Measurements from ENCODE around the gene EVL. TPM values are rescaled to one million over a fixed set of nuclear protein-coding genes. Genes with fewer than 3 reads are reported as not detected.

Gene EVL
- total RNA-seq, 2 experiments from 2014 or later = 340 to 351 TPM

DNA sequence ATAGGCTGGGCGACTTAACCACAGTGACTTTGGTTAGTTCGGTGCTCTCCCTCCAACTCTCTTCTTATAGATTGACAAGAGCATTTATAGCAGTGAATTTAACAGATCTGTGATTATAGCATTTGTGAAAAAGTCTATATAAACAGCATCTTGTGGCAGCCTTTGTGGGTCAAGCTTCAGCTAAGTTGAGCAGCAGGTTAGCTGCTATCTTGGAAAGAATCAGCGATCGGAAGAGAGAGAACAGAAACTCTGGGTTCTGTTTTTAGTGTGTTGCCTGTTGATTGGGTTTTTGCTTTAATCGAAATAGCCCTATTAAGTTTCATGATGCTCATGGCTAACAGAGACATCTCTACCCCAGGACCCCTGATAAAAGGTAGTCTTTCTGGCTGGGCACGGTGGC is 20.2 kb downstream of the EVL start:
- Mint-ChIP-seq H3K9me3 (no peaks in the 10 kb centered on the region), H3K4me1 (ENCODE audit: low read depth) (peaks cover 90% of the 10 kb centered on the region), H3K36me3 (ENCODE audit: low read depth) (peaks cover 84% of the 10 kb centered on the region), H3K4me3 (no peak overlapping the region), H3K27me3 (no peaks in the 10 kb centered on the region), H3K27ac (peak overlapping the region; percentile 97)
- ChIA-PET POLR2A (interaction anchor here (2.8 to 24.7 kb wide), 3 partner anchors 10 to 23 kb away, joined by 14 to 840 read pairs (median 521); partner anchors contain the start of gene EVL), CTCF (interaction anchor here (1.3 to 26.8 kb wide), 4 partner anchors 15 to 107 kb away, joined by 4 to 913 read pairs (median 90); partner anchors contain the start of gene EVL)
- intact Hi-C loops (cut with micrococcal nuclease) = no loop called here
- TF ChIP-seq, protein P1, sequence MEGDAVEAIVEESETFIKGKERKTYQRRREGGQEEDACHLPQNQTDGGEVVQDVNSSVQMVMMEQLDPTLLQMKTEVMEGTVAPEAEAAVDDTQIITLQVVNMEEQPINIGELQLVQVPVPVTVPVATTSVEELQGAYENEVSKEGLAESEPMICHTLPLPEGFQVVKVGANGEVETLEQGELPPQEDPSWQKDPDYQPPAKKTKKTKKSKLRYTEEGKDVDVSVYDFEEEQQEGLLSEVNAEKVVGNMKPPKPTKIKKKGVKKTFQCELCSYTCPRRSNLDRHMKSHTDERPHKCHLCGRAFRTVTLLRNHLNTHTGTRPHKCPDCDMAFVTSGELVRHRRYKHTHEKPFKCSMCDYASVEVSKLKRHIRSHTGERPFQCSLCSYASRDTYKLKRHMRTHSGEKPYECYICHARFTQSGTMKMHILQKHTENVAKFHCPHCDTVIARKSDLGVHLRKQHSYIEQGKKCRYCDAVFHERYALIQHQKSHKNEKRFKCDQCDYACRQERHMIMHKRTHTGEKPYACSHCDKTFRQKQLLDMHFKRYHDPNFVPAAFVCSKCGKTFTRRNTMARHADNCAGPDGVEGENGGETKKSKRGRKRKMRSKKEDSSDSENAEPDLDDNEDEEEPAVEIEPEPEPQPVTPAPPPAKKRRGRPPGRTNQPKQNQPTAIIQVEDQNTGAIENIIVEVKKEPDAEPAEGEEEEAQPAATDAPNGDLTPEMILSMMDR (IDR thresholded peaks at IDR 0.05) = no peak
- DNase-seq = peak; percentile 1
- ATAC-seq = no peak

DNA sequence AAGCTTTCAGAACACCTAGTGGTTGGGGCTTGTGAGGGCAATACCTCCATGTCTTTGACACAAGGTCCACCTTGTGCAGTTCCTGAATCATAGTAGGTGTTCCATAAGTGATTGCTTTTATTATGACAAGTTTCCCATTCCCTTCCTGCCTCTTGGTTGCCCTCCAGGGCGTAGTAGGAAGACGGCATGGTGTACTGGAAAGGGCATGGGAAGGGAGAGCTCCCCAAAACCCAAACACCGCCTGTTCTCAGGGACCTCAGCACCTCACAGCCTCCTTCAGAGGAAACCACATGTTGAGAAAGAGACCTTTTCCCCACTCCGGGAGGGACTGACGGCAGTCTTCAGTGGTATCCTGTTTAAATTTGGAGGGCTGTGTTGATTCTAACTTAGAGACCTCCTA is 21.1 kb downstream of the EVL start:
- H3K27ac Mint-ChIP-seq = peak overlapping the region; percentile 97
- POLR2A ChIA-PET = interaction anchor here (23.2 to 24.7 kb wide), 2 partner anchors 16 to 24 kb away, joined by 521 to 840 read pairs; partner anchors contain the start of gene EVL
- peak; percentile 1 for DNase-seq
- peak overlapping the region; percentile 1 for H3K4me3 Mint-ChIP-seq
- peaks cover 86% of the 10 kb centered on the region for H3K36me3 Mint-ChIP-seq (ENCODE audit: low read depth)
- intact Hi-C loops (cut with micrococcal nuclease) = no loop called here
- CTCF ChIA-PET = interaction anchor here (1.0 to 26.8 kb wide), 4 partner anchors 16 to 107 kb away, joined by 3 to 913 read pairs (median 87); partner anchors contain the start of gene EVL
- no peak for ATAC-seq
- no peaks in the 10 kb centered on the region for H3K9me3 Mint-ChIP-seq
- peaks cover 92% of the 10 kb centered on the region for H3K4me1 Mint-ChIP-seq (ENCODE audit: low read depth)
- TF ChIP-seq, protein P1 (IDR thresholded peaks at IDR 0.05) = no peak
- H3K27me3 Mint-ChIP-seq = no peaks in the 10 kb centered on the region

DNA sequence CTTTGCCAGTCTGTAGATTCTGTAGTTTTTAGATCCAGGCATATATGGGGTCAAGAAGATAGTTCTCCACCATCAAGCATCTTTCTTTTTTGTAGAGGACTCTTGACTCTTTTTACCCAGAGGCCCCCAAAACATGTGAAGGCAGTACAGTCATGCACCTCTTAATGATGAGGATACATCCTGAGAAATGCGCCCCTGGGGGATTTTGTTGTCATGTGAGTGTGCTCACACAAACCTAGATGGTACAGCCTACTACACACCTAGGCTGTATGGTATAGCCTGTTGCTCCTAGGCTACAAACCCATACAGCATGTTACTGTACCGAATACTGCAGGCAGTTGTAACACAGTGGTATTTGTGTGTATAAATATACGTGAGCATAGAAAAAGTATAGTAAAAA is 23.0 kb downstream of the EVL start:
- H3K9me3 Mint-ChIP-seq = no peaks in the 10 kb centered on the region
- ChIA-PET CTCF (interaction anchor here (12.7 to 29.8 kb wide), 2 partner anchors 14 to 18 kb away, joined by 124 to 913 read pairs; partner anchors contain the start of gene EVL), POLR2A (interaction anchor here (0.9 kb wide), 1 partner anchor 10 kb away, joined by 4 read pairs; no protein-coding TSS in a partner anchor)
- H3K4me3 Mint-ChIP-seq = no peak overlapping the region
- TF ChIP-seq, protein P1 (IDR thresholded peaks at IDR 0.05) = no peak
- DNase-seq = no peak
- peak; percentile 26 for ATAC-seq
- H3K36me3 Mint-ChIP-seq (ENCODE audit: low read depth) = peaks cover 87% of the 10 kb centered on the region
- intact Hi-C loops (cut with micrococcal nuclease) = no loop called here
- peak overlapping the region; percentile 79 for H3K27ac Mint-ChIP-seq
- no peaks in the 10 kb centered on the region for H3K27me3 Mint-ChIP-seq
- H3K4me1 Mint-ChIP-seq (ENCODE audit: low read depth) = peaks cover 91% of the 10 kb centered on the region

DNA sequence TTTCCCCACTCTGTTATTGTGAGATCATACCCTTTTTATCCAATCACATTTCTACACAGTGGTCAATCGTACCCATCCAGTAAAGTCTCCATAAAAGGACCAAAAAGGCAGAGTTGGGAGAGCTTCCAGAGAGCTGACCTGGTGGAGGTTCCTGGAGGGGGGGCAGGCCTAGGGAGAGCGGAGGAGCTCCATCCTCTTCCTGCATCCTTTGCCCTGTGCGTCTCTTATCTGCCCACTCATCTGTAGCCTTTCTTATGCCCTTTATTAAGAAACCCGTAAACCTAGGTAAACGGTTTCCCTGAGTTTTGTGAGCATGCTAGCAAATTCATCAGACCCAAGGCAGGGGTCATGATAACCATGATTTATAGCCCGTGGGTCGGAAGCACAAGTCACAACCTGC is 26.2 kb downstream of the EVL start:
- intact Hi-C loops (cut with micrococcal nuclease) = no loop called here
- no peaks in the 10 kb centered on the region for H3K9me3 Mint-ChIP-seq
- peaks cover 88% of the 10 kb centered on the region for H3K4me1 Mint-ChIP-seq (ENCODE audit: low read depth)
- ATAC-seq = peak; percentile 34
- peak overlapping the region; percentile 47 for H3K4me3 Mint-ChIP-seq
- ChIA-PET CTCF (interaction anchor here (1.2 to 29.8 kb wide), 3 partner anchors 15 to 54 kb away, joined by 3 to 913 read pairs (median 124); partner anchors contain the start of gene EVL), POLR2A (interaction anchor here (0.9 to 27.2 kb wide), 3 partner anchors 12 to 55 kb away, joined by 3 to 840 read pairs (median 22); partner anchors contain the start of gene EVL)
- TF ChIP-seq, protein P1 (IDR thresholded peaks at IDR 0.05) = no peak
- H3K27ac Mint-ChIP-seq = peak overlapping the region; percentile 71
- H3K27me3 Mint-ChIP-seq = no peaks in the 10 kb centered on the region
- peak; percentile 4 for DNase-seq
- peaks cover 86% of the 10 kb centered on the region for H3K36me3 Mint-ChIP-seq (ENCODE audit: low read depth)

DNA sequence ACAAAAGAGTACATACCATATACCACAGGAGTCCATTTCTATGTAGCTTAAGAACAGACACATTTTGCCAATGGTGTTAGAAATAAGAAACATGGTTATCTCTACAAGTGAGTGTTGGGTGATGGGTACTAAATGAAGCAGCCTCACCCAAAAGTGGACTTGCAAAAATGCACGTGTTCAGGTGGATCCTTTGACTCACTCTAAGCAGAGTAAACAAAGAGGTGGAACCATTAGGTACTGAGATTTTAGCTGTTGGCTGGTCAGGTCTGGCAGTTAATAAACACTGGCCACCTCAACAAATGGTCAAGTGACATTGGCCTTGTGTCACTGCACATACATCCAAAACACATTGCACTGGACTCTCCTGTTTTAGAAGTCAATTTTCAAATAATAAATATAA is 27.6 kb downstream of the EVL start:
- ChIA-PET CTCF (interaction anchor here (1.1 to 29.8 kb wide), 4 partner anchors 13 to 111 kb away, joined by 3 to 913 read pairs (median 64); partner anchors contain the start of gene EVL), POLR2A (interaction anchor here (0.7 to 27.2 kb wide), 3 partner anchors 11 to 139 kb away, joined by 3 to 840 read pairs (median 22); partner anchors contain the start of gene EVL)
- TF ChIP-seq, protein P1 (IDR thresholded peaks at IDR 0.05) = no peak
- Mint-ChIP-seq H3K27ac (peak overlapping the region; percentile 71), H3K4me3 (no peak overlapping the region), H3K27me3 (no peaks in the 10 kb centered on the region), H3K4me1 (ENCODE audit: low read depth) (peaks cover 90% of the 10 kb centered on the region), H3K9me3 (no peaks in the 10 kb centered on the region), H3K36me3 (ENCODE audit: low read depth) (peaks cover 82% of the 10 kb centered on the region)
- DNase-seq (peak; percentile 9), ATAC-seq (peak; percentile 41)
- intact Hi-C loops (cut with micrococcal nuclease) = no loop called here

All from activated CD8-positive, alpha-beta T cell treated with anti-CD3 and anti-CD28 coated beads for 36 hours (primary cell).